Epithelial cell of proximal tubule (primary cell): ENCODE measurements around the gene ZDHHC5. TPM values are rescaled to one million over a fixed set of nuclear protein-coding genes. Genes with fewer than 3 reads are reported as not detected.

Experiments
- DNase-seq: peaks from one replicate; pipeline ENCODE4 v3.0.0-alpha.2; 2011; ENCODE audit warnings: low read depth
- H3K4me3 ChIP-seq: 2 replicates; pipeline ENCODE4 v1.5.1; 2011; ENCODE audit warnings: low read depth, mild to moderate bottlenecking, low read length
- total RNA-seq: library from RNA; depleted of rRNA; stranded (reverse); fragments of >200 nt; gene quantifications from 2 replicates; pipeline ENCODE4 v1.2.3, GENCODE V29; 2015
- TF ChIP-seq, protein P1 (sequence below): conservative IDR thresholded peaks from 2 replicates; pipeline ENCODE4 v1.5.1; 2012; ENCODE audit warnings: low read depth, mild to moderate bottlenecking, low read length

The ZDHHC5 gene
- total RNA-seq, 1 donor from 2014 or later: 31.4 TPM

DNA sequence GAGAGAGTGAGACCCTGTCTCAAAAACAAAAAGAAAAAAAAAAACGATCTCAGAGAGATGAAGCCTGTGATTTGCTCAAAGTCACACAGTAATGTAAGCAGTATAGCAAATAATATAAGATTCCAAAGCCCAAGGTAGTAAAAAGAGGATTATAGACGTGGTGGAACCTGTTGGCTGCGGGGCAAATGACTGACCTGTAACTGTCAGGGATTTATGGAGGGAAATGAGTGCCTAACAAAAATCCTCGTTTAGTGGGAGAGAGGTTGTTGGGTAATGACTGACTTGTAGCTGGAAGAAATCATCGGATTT is 11.1 kb upstream of the ZDHHC5 start:
- H3K4me3 ChIP-seq: peak overlapping the region; percentile 83
- DNase-seq: no peak
- TF ChIP-seq, protein P1, sequence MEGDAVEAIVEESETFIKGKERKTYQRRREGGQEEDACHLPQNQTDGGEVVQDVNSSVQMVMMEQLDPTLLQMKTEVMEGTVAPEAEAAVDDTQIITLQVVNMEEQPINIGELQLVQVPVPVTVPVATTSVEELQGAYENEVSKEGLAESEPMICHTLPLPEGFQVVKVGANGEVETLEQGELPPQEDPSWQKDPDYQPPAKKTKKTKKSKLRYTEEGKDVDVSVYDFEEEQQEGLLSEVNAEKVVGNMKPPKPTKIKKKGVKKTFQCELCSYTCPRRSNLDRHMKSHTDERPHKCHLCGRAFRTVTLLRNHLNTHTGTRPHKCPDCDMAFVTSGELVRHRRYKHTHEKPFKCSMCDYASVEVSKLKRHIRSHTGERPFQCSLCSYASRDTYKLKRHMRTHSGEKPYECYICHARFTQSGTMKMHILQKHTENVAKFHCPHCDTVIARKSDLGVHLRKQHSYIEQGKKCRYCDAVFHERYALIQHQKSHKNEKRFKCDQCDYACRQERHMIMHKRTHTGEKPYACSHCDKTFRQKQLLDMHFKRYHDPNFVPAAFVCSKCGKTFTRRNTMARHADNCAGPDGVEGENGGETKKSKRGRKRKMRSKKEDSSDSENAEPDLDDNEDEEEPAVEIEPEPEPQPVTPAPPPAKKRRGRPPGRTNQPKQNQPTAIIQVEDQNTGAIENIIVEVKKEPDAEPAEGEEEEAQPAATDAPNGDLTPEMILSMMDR: no peak

DNA sequence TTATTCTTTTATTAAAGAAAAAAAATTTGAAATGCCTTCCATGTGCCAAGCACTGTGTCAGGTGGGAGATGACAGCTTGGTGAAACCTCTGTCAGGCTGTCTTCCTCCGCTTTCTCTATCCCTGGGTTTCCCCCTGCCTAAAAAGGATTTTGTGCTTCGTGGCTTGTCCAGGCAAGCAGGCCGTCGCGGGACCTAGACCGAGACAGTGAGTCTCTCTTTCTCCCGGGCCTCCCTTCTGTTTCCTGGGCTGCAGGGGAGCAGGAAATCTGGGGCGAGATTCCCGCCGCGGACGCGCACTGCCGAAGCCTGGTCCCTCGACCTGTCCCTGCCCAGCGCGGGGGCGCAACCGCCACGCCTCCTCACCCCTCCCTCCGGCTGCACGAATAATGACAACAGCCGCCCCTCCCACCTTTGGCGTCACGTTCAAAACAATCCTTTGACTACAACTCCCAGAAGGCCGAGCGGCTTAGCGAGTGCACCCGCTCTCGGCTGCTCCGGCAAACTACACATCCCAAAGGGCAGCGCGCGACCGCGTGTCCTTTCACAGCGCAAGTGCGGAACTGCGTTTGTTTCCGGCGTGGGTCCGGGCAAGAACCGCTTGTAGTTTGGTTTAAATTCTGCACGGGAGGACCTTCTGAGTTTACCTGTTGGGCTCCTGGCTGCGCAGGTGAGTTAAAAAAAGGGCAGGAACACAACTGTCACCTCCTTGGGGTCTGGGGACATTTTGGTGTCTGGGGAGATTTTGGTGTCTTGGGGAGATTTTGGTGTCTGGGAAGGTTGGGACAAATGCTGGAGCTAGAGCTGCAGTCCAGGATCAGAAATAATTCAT is 10.5 kb upstream of the ZDHHC5 start, which contains the start of gene CLP1:
Gene CLP1 (plus strand): TSS at position 569 of the 829 bp plus-strand sequence. CDS start 1,715 bp downstream, outside the sequence.
- H3K4me3 ChIP-seq: peak within 1 kb of the TSS; percentile 83
- peak; percentile 85 for DNase-seq
- TF ChIP-seq, protein P1: no peak

DNA sequence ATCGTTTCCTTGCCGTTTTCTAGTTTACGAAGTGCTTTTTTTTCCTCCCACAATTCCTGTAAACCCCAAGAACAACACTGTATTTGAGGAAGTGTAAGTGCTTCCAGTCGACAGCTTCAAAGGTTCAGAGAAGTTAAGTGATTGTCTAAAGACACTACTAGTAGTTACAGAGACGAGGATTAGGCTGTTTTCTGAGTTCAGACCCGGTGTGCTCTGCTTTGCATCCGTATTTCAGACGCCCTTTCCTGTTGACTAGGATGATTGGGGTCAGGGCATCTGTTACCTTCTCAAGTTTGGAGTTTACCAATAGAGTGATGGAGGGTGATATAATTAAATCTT is 9.9 kb upstream of the ZDHHC5 start:
- H3K4me3 ChIP-seq: peak overlapping the region; percentile 83
- TF ChIP-seq, protein P1: no peak

DNA sequence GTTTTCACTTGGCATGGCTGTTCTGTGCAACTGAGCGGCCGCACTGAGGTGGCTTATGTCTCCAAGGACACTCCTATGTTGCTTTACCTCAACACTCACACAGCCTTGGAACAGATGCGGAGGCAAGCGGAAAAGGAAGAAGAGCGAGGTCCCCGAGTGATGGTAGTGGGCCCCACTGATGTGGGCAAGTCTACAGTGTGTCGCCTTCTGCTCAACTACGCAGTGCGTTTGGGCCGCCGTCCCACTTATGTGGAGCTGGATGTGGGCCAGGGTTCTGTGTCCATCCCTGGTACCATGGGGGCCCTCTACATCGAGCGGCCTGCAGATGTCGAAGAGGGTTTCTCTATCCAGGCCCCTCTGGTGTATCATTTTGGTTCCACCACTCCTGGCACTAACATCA is 8.2 kb upstream of the ZDHHC5 start:
- no peak overlapping the region for H3K4me3 ChIP-seq
- no peak for DNase-seq
- TF ChIP-seq, protein P1: no peak

More for the DNA sequence above, 9.9 kb upstream of the ZDHHC5 start:
- no peak for DNase-seq

DNA sequence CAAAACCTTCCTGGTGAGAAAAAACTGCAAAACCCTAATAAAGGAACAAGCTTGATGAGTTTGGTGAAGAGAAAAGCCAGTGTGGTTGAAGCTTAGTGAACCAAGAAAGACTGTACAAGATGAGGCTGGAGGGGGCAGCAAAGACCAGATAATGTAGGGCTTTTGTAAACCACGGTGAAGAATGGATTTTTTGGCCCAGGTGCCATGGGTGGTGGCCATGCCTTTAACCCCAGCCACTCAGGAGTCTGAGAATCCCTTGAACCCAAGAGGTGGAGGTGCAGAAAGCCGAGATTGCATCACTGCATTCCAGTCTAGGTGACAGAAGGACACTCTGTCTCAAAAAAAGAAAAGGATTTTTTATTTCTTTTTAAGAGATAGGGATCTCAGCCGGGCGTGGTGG is 5.0 kb upstream of the ZDHHC5 start:
- no peak for DNase-seq
- H3K4me3 ChIP-seq: no peak overlapping the region
- TF ChIP-seq, protein P1: peak; percentile 52

DNA sequence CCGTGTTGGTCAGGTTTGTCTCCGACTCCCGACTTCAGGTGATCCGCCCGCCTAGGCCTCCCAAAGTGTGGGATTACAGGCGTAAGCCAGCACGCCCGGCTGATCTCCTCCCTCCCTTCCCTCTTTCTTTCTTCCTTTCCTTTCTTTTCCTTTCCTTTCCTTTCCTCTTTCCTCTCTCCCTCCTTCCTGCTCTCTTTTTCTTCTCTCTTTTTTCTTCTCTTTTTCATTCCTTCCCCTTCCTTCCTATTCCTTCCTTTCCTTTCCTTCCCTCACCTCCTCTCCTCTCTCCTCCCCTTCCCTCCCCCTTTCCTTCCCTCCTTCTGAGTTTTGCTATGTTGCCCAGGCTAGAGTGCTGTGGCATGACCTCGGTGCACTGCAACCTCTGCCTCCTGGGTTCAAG is 3.9 kb upstream of the ZDHHC5 start:
- DNase-seq: no peak
- TF ChIP-seq, protein P1: no peak
- H3K4me3 ChIP-seq: no peak overlapping the region
